A549 (cell line): ENCODE measurements around the gene CALM3.

Experiments used
- EHF ChIP-seq: fragments of 250-450 bp; sonication (Bioruptor Pico); IDR thresholded peaks from 2 replicates; pipeline ENCODE4 v1.5.0; 2020; ENCODE audit warnings: mild to moderate bottlenecking
- KDM1A ChIP-seq: fragments of 200-600 bp; sonication (generic); IDR thresholded peaks from 2 replicates; pipeline ENCODE4 v1.6.1; 2016; ENCODE audit warnings: low read depth, mild to moderate bottlenecking
- NR3C1 ChIP-seq: fragments of >200 bp; sonication (Bioruptor Twin); formaldehyde crosslinking; IDR thresholded peaks from 3 replicates; pipeline ENCODE4 v1.6.1; 2017
- POLR2A ChIP-seq: IDR thresholded peaks from 2 replicates; pipeline ENCODE4 v1.6.1; 2012; ENCODE audit warnings: mild to moderate bottlenecking, low read length
- RAD21 ChIP-seq, 2 experiments: fragments of >200 bp in 1 of 2; sonication (Bioruptor Twin) in 1 of 2; formaldehyde crosslinking in 1 of 2; IDR thresholded peaks in 1 of 2; conservative IDR thresholded peaks in 1 of 2; 2 replicates in 1 of 2; 3 replicates in 1 of 2; pipeline ENCODE4 v1.6.1; 2012 to 2018; ENCODE audit warnings: inconsistent platforms in 1 of 2
- TF ChIP-seq, protein P1 (sequence below): fragments of >200 bp; sonication (Bioruptor Twin); formaldehyde crosslinking; IDR thresholded peaks from 3 replicates; pipeline ENCODE4 v1.5.1; 2016
- TF ChIP-seq, protein P2 (sequence below): IDR thresholded peaks from 2 replicates; pipeline ENCODE4 v1.6.1; 2012

- TF ChIP-seq, protein P1, sequence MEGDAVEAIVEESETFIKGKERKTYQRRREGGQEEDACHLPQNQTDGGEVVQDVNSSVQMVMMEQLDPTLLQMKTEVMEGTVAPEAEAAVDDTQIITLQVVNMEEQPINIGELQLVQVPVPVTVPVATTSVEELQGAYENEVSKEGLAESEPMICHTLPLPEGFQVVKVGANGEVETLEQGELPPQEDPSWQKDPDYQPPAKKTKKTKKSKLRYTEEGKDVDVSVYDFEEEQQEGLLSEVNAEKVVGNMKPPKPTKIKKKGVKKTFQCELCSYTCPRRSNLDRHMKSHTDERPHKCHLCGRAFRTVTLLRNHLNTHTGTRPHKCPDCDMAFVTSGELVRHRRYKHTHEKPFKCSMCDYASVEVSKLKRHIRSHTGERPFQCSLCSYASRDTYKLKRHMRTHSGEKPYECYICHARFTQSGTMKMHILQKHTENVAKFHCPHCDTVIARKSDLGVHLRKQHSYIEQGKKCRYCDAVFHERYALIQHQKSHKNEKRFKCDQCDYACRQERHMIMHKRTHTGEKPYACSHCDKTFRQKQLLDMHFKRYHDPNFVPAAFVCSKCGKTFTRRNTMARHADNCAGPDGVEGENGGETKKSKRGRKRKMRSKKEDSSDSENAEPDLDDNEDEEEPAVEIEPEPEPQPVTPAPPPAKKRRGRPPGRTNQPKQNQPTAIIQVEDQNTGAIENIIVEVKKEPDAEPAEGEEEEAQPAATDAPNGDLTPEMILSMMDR = no peak
- TF ChIP-seq EHF (no peak), KDM1A (no peak), POLR2A (no peak), RAD21 (conservative IDR thresholded peaks at IDR 0.05 in 1 of 2, IDR thresholded peaks at IDR 0.05 in 1 of 2) (no peak), NR3C1 (no peak)
- TF ChIP-seq, protein P2, sequence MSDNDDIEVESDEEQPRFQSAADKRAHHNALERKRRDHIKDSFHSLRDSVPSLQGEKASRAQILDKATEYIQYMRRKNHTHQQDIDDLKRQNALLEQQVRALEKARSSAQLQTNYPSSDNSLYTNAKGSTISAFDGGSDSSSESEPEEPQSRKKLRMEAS = no peak
These were observed 58.2 kb downstream of the CALM3 start for GRCh38 chr19:46659151-46660007.
